HCT116 (cell line): Measurements from ENCODE around the gene MAML1. TPM values are rescaled to one million over a fixed set of nuclear protein-coding genes. Genes with fewer than 3 reads are reported as not detected.

Experiments
- ATAC-seq: fragments of 200-7000 bp; cut with Tn5 transposase; 2 replicates; pipeline ENCODE4 v1.9.1; 2020; ENCODE audit warnings: mild to moderate bottlenecking, moderate library complexity
- BruUV-seq: library from RNA; stranded (reverse); fragments of 400-500 nt; replicated peaks from 2 replicates; lab custom pipeline; 2021; lab: Mats Ljungman, UMichigan
- CTCF ChIA-PET: fragments of 300-600 bp; sonication (Branson Sonifier 250); formaldehyde crosslinking; loops from one replicate; lab custom pipeline; 2021; ENCODE audit warnings: antibody characterized with exemption; lab: Charles Lee
- POLR2A ChIA-PET: fragments of 300-600, 350-600 bp; sonication (Branson Sonifier 250); formaldehyde crosslinking; loops from one replicate; lab custom pipeline; 2021; ENCODE audit warnings: antibody characterized with exemption; lab: Charles Lee
- RAD21 ChIA-PET, 2 experiments: fragments of 300-600 bp; sonication (Branson Sonifier 250); formaldehyde crosslinking; loops; one replicate each; lab custom pipeline; 2023; ENCODE audit warnings: low total read pairs in 2 of 2; ENCODE audit not compliant: uncharacterized antibody in 2 of 2, unreplicated experiment in 2 of 2, low non-redundant PET in 1 of 2; lab: Charles Lee
- DNase-seq: peaks from one replicate; pipeline ENCODE4 v3.0.0-alpha.2; 2010; ENCODE audit warnings: low read depth, low spot score
- H2AFZ ChIP-seq: fragments of 200-600 bp; shearing (Covaris generic), sonication (generic); 2 replicates; pipeline ENCODE4 v1.6.1; 2017; ENCODE audit warnings: low read depth, mixed run types, mixed read lengths, antibody characterized with exemption, low read length; ENCODE audit not compliant: poor library complexity, severe bottlenecking
- H3K27ac ChIP-seq: 2 replicates; pipeline ENCODE4 v1.5.1; 2012; ENCODE audit warnings: low read depth, low read length
- H3K27me3 ChIP-seq: fragments of 200-600 bp; sonication (generic); 2 replicates; pipeline ENCODE4 v1.6.1; 2016; ENCODE audit warnings: mixed run types, low read length, mixed read lengths; ENCODE audit not compliant: insufficient read depth
- H3K36me3 ChIP-seq, 2 experiments: fragments of 200-500 bp in 1 of 2; fragments of 200-600 bp in 1 of 2; sonication (Bioruptor generic) in 1 of 2; sonication (generic) in 1 of 2; 2 replicates each; pipeline versions ENCODE4 v1.5.1 to v1.6.1; 2014 to 2016; ENCODE audit warnings: low read length in 2 of 2, inconsistent platforms in 1 of 2, mixed read lengths in 1 of 2, mixed run types in 1 of 2; ENCODE audit not compliant: insufficient read depth in 2 of 2, control insufficient read depth in 1 of 2
- H3K4me1 ChIP-seq, 2 experiments: fragments of 200-600 bp in 1 of 2; sonication (generic) in 1 of 2; 2 replicates each; pipeline versions ENCODE4 v1.5.1 to v1.6.1; 2012 to 2017; ENCODE audit warnings: low read length in 2 of 2, inconsistent platforms in 1 of 2, mild to moderate bottlenecking in 1 of 2, mixed read lengths in 1 of 2, mixed run types in 1 of 2, moderate library complexity in 1 of 2; ENCODE audit not compliant: insufficient read depth in 2 of 2, control insufficient read depth in 1 of 2
- H3K4me2 ChIP-seq: fragments of 200-600 bp; sonication (generic); 2 replicates; pipeline ENCODE4 v1.6.1; 2017; ENCODE audit warnings: mixed run types, low read length, mixed read lengths
- H3K4me3 ChIP-seq, 2 experiments: fragments of 200-600 bp in 1 of 2; sonication (generic) in 1 of 2; replicated peaks in 1 of 2; 2 replicates each; pipeline ENCODE4 v1.5.1; 2011 to 2016; ENCODE audit warnings: low read length in 2 of 2, control low read depth in 1 of 2, low read depth in 1 of 2, mild to moderate bottlenecking in 1 of 2, mixed read lengths in 1 of 2, mixed run types in 1 of 2
- H3K79me2 ChIP-seq: fragments of 200-600 bp; sonication (generic); 2 replicates; pipeline ENCODE4 v1.6.1; 2017; ENCODE audit warnings: mild to moderate bottlenecking, mixed run types, low read length, moderate library complexity, mixed read lengths; ENCODE audit not compliant: insufficient read depth
- H3K9ac ChIP-seq: fragments of 200-600 bp; sonication (generic); 2 replicates; pipeline ENCODE4 v1.6.1; 2016; ENCODE audit warnings: low read length, mixed read lengths
- H3K9me2 ChIP-seq: fragments of 200-600 bp; sonication (generic), shearing (Covaris generic); 2 replicates; pipeline ENCODE4 v1.6.1; 2017; ENCODE audit warnings: mixed run types, mild to moderate bottlenecking, moderate library complexity; ENCODE audit not compliant: insufficient read depth
- H3K9me3 ChIP-seq, 2 experiments: fragments of 200-500 bp in 1 of 2; fragments of 200-600 bp in 1 of 2; sonication (Bioruptor generic) in 1 of 2; sonication (generic) in 1 of 2; 2 replicates each; pipeline ENCODE4 v1.6.1; 2014 to 2017; ENCODE audit warnings: low read length in 2 of 2, mixed read lengths in 2 of 2, inconsistent platforms in 1 of 2, low read depth in 1 of 2, mild to moderate bottlenecking in 1 of 2, mixed run types in 1 of 2, moderate library complexity in 1 of 2; ENCODE audit not compliant: control insufficient read depth in 1 of 2, insufficient read depth in 1 of 2
- H4K20me1 ChIP-seq: fragments of 200-600 bp; sonication (generic), shearing (Covaris generic); 2 replicates; pipeline ENCODE4 v1.6.1; 2017; ENCODE audit warnings: mixed run types, mild to moderate bottlenecking, moderate library complexity; ENCODE audit not compliant: insufficient read depth
- ATF3 ChIP-seq: IDR thresholded peaks from 2 replicates; pipeline ENCODE4 v1.6.1; 2012
- CBX3 ChIP-seq: IDR thresholded peaks from 2 replicates; pipeline ENCODE4 v1.6.1; 2012; ENCODE audit warnings: low read depth
- CEBPB ChIP-seq: IDR thresholded peaks from 2 replicates; pipeline ENCODE4 v1.6.1; 2012; ENCODE audit warnings: low read depth
- EGR1 ChIP-seq: IDR thresholded peaks from 2 replicates; pipeline ENCODE4 v1.6.1; 2012; ENCODE audit warnings: low read depth
- ELF1 ChIP-seq: IDR thresholded peaks from 2 replicates; pipeline ENCODE4 v1.6.1; 2012; ENCODE audit warnings: low read depth, borderline replicate concordance
- EZH2 ChIP-seq: fragments of 200-600 bp; sonication (generic); IDR thresholded peaks from 2 replicates; pipeline ENCODE4 v1.6.1; 2017; ENCODE audit warnings: antibody characterized with exemption, mixed run types
- EZH2phosphoT487 ChIP-seq: fragments of 200-600 bp; IDR thresholded peaks from 2 replicates; pipeline ENCODE4 v1.6.1; 2018; ENCODE audit warnings: antibody characterized with exemption, borderline replicate concordance
- FOSL1 ChIP-seq: IDR thresholded peaks from 2 replicates; pipeline ENCODE4 v1.6.1; 2012; ENCODE audit warnings: low read depth
- MAX ChIP-seq: IDR thresholded peaks from 2 replicates; pipeline ENCODE4 v1.6.1; 2012
- POLR2AphosphoS5 ChIP-seq: IDR thresholded peaks from 2 replicates; pipeline ENCODE4 v1.6.1; 2011; ENCODE audit warnings: mild to moderate bottlenecking, low read depth, low read length, moderate library complexity
- RAD21 ChIP-seq: IDR thresholded peaks from 2 replicates; pipeline ENCODE4 v1.6.1; 2012; ENCODE audit warnings: low read depth, mild to moderate bottlenecking
- SIN3A ChIP-seq: IDR thresholded peaks from 2 replicates; pipeline ENCODE4 v1.6.1; 2012; ENCODE audit warnings: low read depth
- SP1 ChIP-seq: IDR thresholded peaks from 2 replicates; pipeline ENCODE4 v1.6.1; 2012; ENCODE audit warnings: low read depth
- SRF ChIP-seq: IDR thresholded peaks from 2 replicates; pipeline ENCODE4 v1.6.1; 2012; ENCODE audit warnings: low read depth
- YY1 ChIP-seq: IDR thresholded peaks from 2 replicates; pipeline ENCODE4 v1.6.1; 2011; ENCODE audit warnings: low read length, low read depth, moderate library complexity, mild to moderate bottlenecking; ENCODE audit not compliant: insufficient replicate concordance; ENCODE audit errors: extremely low read depth
- ZFX ChIP-seq: fragments of 450-650 bp; IDR thresholded peaks from 2 replicates; pipeline ENCODE4 v1.6.1; 2017
- intact Hi-C: fragments of 100-400 bp; cut with micrococcal nuclease; formaldehyde crosslinking; loops from 2 replicates; pipeline ENCODE4 v1.10.0; 2022
- total RNA-seq: library from RNA; stranded (reverse); gene quantifications from one replicate; pipeline ENCODE4 v1.2.1, GENCODE V29; 2021; ENCODE audit not compliant: unreplicated experiment
- TF ChIP-seq, protein P1 (sequence below): IDR thresholded peaks from 2 replicates; pipeline ENCODE4 v1.6.1; 2011; ENCODE audit warnings: mild to moderate bottlenecking, low read length, moderate library complexity; ENCODE audit not compliant: insufficient replicate concordance; ENCODE audit errors: extremely low read depth
- TF ChIP-seq, protein P2 (sequence below), 3 experiments: fragments of 200-600 bp in 1 of 3; sonication (generic) in 1 of 3; IDR thresholded peaks in 2 of 3; conservative IDR thresholded peaks in 1 of 3; 2 replicates each; pipeline ENCODE4 v1.5.1; 2012 to 2017; ENCODE audit warnings: low read depth in 2 of 3, low read length in 2 of 3, antibody characterized with exemption in 1 of 3, borderline replicate concordance in 1 of 3, control low read depth in 1 of 3, mild to moderate bottlenecking in 1 of 3, mixed read lengths in 1 of 3, mixed run types in 1 of 3, moderate library complexity in 1 of 3; ENCODE audit not compliant: insufficient read depth in 1 of 3

Gene MAML1
- total RNA-seq, 1 experiment from 2014 or later, result 29.5 TPM

DNA sequence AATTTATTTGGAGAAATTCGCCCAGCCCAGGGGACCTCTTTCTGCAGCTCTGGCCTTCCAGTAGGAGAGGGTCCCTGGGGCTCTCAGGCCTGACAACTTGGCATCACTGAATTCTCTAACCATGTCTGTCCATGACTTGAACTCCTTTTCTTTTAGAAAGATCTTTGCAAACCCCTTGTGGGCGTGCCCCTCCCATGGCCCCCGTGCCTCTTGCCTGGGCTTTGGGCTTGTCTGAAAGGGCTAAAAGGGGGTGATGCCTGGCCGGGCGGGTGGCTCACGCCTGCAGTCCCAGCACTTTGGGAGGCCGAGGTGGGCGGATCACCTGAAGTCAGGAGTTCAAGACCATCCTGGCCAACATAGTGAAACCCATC, 84.8 kb downstream of the MAML1 start:
- Histone ChIP-seq H3K36me3 (peaks cover 13 to 25% of the 10 kb centered on the region in 2 experiments; a peak in 3 of 4 replicates), H3K27ac (peak overlapping the region; percentile 99), H3K9me2 (no peaks in the 10 kb centered on the region), H3K9me3 (no peaks in the 10 kb centered on the region), H3K27me3 (no peaks in the 10 kb centered on the region), H3K4me1 (peaks cover 35 to 46% of the 10 kb centered on the region in 2 experiments), H2AFZ (no peak overlapping the region), H3K4me2 (no peak overlapping the region), H3K4me3 (no peak overlapping the region), H3K79me2 (peaks cover 17% of the 10 kb centered on the region), H3K9ac (no peak overlapping the region), H4K20me1 (peaks cover 7% of the 10 kb centered on the region; the same call in 1 of the 2 replicates)
- ATAC-seq (no peak), DNase-seq (no peak)
- ChIA-PET RAD21 (interaction anchor here in 1 of 2 experiments (0.6 kb wide), 1 partner anchor 15 kb away, joined by 3 read pairs; no protein-coding TSS in a partner anchor), CTCF (no interaction called here), POLR2A (interaction anchor here (0.7 to 0.9 kb wide), 2 partner anchors 194 to 668 kb away, joined by 3 read pairs; partner anchors contain the start of gene HNRNPH1)
- TF ChIP-seq POLR2AphosphoS5 (no peak), EZH2phosphoT487 (no peak), EGR1 (no peak), CEBPB (no peak), SP1 (no peak), SRF (no peak), ZFX (no peak), MAX (no peak), RAD21 (no peak), YY1 (no peak), SIN3A (no peak), FOSL1 (no peak), CBX3 (no peak), ELF1 (no peak), EZH2 (no peak), ATF3 (no peak)
- TF ChIP-seq, protein P1, sequence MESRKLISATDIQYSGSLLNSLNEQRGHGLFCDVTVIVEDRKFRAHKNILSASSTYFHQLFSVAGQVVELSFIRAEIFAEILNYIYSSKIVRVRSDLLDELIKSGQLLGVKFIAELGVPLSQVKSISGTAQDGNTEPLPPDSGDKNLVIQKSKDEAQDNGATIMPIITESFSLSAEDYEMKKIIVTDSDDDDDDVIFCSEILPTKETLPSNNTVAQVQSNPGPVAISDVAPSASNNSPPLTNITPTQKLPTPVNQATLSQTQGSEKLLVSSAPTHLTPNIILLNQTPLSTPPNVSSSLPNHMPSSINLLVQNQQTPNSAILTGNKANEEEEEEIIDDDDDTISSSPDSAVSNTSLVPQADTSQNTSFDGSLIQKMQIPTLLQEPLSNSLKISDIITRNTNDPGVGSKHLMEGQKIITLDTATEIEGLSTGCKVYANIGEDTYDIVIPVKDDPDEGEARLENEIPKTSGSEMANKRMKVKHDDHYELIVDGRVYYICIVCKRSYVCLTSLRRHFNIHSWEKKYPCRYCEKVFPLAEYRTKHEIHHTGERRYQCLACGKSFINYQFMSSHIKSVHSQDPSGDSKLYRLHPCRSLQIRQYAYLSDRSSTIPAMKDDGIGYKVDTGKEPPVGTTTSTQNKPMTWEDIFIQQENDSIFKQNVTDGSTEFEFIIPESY, result no peak
- TF ChIP-seq, protein P2, sequence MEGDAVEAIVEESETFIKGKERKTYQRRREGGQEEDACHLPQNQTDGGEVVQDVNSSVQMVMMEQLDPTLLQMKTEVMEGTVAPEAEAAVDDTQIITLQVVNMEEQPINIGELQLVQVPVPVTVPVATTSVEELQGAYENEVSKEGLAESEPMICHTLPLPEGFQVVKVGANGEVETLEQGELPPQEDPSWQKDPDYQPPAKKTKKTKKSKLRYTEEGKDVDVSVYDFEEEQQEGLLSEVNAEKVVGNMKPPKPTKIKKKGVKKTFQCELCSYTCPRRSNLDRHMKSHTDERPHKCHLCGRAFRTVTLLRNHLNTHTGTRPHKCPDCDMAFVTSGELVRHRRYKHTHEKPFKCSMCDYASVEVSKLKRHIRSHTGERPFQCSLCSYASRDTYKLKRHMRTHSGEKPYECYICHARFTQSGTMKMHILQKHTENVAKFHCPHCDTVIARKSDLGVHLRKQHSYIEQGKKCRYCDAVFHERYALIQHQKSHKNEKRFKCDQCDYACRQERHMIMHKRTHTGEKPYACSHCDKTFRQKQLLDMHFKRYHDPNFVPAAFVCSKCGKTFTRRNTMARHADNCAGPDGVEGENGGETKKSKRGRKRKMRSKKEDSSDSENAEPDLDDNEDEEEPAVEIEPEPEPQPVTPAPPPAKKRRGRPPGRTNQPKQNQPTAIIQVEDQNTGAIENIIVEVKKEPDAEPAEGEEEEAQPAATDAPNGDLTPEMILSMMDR (IDR thresholded peaks at IDR 0.05 in 2 of 3, conservative IDR thresholded peaks at IDR 0.05 in 1 of 3; ENCODE audit: borderline replicate concordance in 1 of 3, insufficient read depth in 1 of 3, low read depth in 2 of 3, low read length in 2 of 3), result no peak
- intact Hi-C loops, result no loop called here
- no TSS peak for BruUV-seq
